SK-N-SH treated with all-trans-retinoic acid at 6 μM for 48 hours (cell line): ENCODE results near the gene MIXL1.

Source experiments
- ATAC-seq: fragments of 200-7000 bp; cut with Tn5 transposase; 3 replicates; pipeline ENCODE4 v1.9.1; 2020; ENCODE audit warnings: mild to moderate bottlenecking, moderate library complexity
- ARNTL ChIP-seq: fragments of 450-650 bp; formaldehyde crosslinking; IDR thresholded peaks from 2 replicates; pipeline ENCODE4 v1.5.0; 2020; ENCODE audit warnings: low read depth, mild to moderate bottlenecking, moderate library complexity, borderline replicate concordance
- BACH2 ChIP-seq: fragments of 250-450 bp; sonication (Bioruptor Pico); IDR thresholded peaks from 2 replicates; pipeline ENCODE4 v1.9.0; 2021; ENCODE audit warnings: mild to moderate bottlenecking, borderline replicate concordance
- GLIS3 ChIP-seq: fragments of 250-450 bp; sonication (Bioruptor Pico); IDR thresholded peaks from 2 replicates; pipeline ENCODE4 v1.5.0; 2020; ENCODE audit warnings: mild to moderate bottlenecking, moderate library complexity
- ISL1 ChIP-seq: fragments of 250-450 bp; sonication (Bioruptor Pico); IDR thresholded peaks from 2 replicates; pipeline ENCODE4 v2.1.2; 2022; ENCODE audit warnings: mild to moderate bottlenecking, moderate library complexity
- OSR1 ChIP-seq: fragments of 250-450 bp; sonication (Bioruptor Pico); IDR thresholded peaks from 2 replicates; pipeline ENCODE4 v1.8.0; 2022; ENCODE audit warnings: moderate library complexity, mild to moderate bottlenecking, inconsistent platforms
- PATZ1 ChIP-seq: fragments of 250-450 bp; sonication (Bioruptor Pico); IDR thresholded peaks from 2 replicates; pipeline ENCODE4 v1.8.0; 2020; ENCODE audit warnings: mild to moderate bottlenecking, moderate library complexity, borderline replicate concordance
- RARB ChIP-seq: fragments of 250-450 bp; sonication (Bioruptor Pico); IDR thresholded peaks from 2 replicates; pipeline ENCODE4 v1.8.0; 2021; ENCODE audit warnings: mild to moderate bottlenecking, moderate library complexity
- SNAI2 ChIP-seq: fragments of 250-450 bp; sonication (Bioruptor Pico); IDR thresholded peaks from 2 replicates; pipeline ENCODE4 v1.5.0; 2020; ENCODE audit warnings: mild to moderate bottlenecking, moderate library complexity
- TCF4 ChIP-seq: fragments of 250-450 bp; sonication (Bioruptor Pico); IDR thresholded peaks from 2 replicates; pipeline ENCODE4 v1.8.0; 2021; ENCODE audit warnings: mild to moderate bottlenecking, moderate library complexity, borderline replicate concordance
- ZC3H10 ChIP-seq: fragments of 250-450 bp; sonication (Bioruptor Pico); IDR thresholded peaks from 2 replicates; pipeline ENCODE4 v1.5.1; 2021; ENCODE audit warnings: mild to moderate bottlenecking, moderate library complexity
- ZFP3 ChIP-seq: fragments of 250-450 bp; sonication (Bioruptor Pico); IDR thresholded peaks from 2 replicates; pipeline ENCODE4 v1.5.0; 2020; ENCODE audit warnings: mild to moderate bottlenecking, moderate library complexity
- ZFP30 ChIP-seq: fragments of 450-650 bp; formaldehyde crosslinking; IDR thresholded peaks from 2 replicates; pipeline ENCODE4 v1.5.0; 2022; ENCODE audit warnings: mild to moderate bottlenecking, moderate library complexity
- ZNF565 ChIP-seq: fragments of 450-650 bp; formaldehyde crosslinking; conservative IDR thresholded peaks from 2 replicates; pipeline ENCODE4 v1.5.0; 2020; ENCODE audit warnings: low read depth, mild to moderate bottlenecking, moderate library complexity
- ZNF70 ChIP-seq: fragments of 450-650 bp; formaldehyde crosslinking; IDR thresholded peaks from 2 replicates; pipeline ENCODE4 v1.5.0; 2020; ENCODE audit warnings: mild to moderate bottlenecking, moderate library complexity
- ZNF8 ChIP-seq: fragments of 450-650 bp; formaldehyde crosslinking; IDR thresholded peaks from 2 replicates; pipeline ENCODE4 v1.5.0; 2020; ENCODE audit warnings: mild to moderate bottlenecking, moderate library complexity
- TF ChIP-seq, protein P1 (sequence below): fragments of 250-450 bp; sonication (Bioruptor Pico); IDR thresholded peaks from 2 replicates; pipeline ENCODE4 v1.5.0; 2020; ENCODE audit warnings: mild to moderate bottlenecking, moderate library complexity
- TF ChIP-seq, protein P2 (sequence below): fragments of 250-450 bp; sonication (Bioruptor Pico); IDR thresholded peaks from 2 replicates; pipeline ENCODE4 v1.8.0; 2021; ENCODE audit warnings: low read depth, mild to moderate bottlenecking, moderate library complexity, borderline replicate concordance
- TF ChIP-seq, protein P3 (sequence below): fragments of 250-450 bp; sonication (Bioruptor Pico); IDR thresholded peaks from 2 replicates; pipeline ENCODE4 v1.5.1; 2020; ENCODE audit warnings: low read depth, mild to moderate bottlenecking, moderate library complexity

The MIXL1 gene

GRCh38 chr1:226216056-226216455 lies 7.4 kb upstream of the MIXL1 start:
- TF ChIP-seq GLIS3 (CRISPR knock-in tag) = no peak
- TF ChIP-seq ARNTL = no peak
- no peak for ATAC-seq

- TF ChIP-seq ZFP3 (CRISPR knock-in tag) (no peak), ZNF565 (CRISPR knock-in tag) (no peak), ZNF8 (CRISPR knock-in tag) (no peak)
- TF ChIP-seq, protein P1, sequence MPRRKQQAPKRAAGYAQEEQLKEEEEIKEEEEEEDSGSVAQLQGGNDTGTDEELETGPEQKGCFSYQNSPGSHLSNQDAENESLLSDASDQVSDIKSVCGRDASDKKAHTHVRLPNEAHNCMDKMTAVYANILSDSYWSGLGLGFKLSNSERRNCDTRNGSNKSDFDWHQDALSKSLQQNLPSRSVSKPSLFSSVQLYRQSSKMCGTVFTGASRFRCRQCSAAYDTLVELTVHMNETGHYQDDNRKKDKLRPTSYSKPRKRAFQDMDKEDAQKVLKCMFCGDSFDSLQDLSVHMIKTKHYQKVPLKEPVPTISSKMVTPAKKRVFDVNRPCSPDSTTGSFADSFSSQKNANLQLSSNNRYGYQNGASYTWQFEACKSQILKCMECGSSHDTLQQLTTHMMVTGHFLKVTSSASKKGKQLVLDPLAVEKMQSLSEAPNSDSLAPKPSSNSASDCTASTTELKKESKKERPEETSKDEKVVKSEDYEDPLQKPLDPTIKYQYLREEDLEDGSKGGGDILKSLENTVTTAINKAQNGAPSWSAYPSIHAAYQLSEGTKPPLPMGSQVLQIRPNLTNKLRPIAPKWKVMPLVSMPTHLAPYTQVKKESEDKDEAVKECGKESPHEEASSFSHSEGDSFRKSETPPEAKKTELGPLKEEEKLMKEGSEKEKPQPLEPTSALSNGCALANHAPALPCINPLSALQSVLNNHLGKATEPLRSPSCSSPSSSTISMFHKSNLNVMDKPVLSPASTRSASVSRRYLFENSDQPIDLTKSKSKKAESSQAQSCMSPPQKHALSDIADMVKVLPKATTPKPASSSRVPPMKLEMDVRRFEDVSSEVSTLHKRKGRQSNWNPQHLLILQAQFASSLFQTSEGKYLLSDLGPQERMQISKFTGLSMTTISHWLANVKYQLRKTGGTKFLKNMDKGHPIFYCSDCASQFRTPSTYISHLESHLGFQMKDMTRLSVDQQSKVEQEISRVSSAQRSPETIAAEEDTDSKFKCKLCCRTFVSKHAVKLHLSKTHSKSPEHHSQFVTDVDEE (CRISPR knock-in tag) = no peak
- ATAC-seq = 0 out of 3 replicates have a peak, but pooled peaks have one; percentile 25
Observed at GRCh38 chr1:226217273-226217672, 6.2 kb upstream of the MIXL1 start.

DNA sequence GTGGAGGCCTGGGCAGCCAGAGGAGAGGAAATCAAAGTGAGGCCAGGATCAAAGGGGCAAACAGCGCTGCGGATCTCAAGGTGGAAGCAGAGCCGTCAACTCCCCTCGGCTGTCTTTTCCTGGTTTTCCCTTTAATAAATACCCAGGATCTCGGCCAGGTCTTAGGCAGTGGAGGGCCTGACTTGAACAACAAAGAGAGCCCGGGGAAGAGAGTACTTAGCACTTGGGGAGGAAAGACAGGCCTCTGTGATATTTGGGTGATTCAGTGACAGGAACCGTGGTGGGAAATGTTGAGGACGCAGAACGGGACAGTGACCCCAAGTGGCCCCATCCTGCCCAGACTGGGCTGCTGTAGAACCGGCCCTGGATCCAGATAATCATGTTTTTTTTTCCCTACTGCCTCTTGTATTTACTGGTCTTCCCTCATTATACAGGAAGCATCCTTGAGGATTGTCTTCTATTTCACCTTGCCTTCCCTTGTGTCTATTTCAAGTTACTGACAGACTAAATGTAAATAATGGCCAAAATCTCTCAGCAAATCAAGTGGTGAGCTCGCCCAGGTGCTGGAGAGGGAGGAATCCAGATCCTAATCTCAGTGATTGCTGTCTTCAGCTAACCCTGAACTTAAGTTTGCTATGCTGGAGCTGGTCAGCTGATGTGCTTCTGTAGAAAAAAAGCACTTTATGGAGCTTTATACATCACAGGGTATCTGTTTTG lies 2.8 kb upstream of the MIXL1 start:
- no peak for TF ChIP-seq ZFP30 (CRISPR knock-in tag)
- TF ChIP-seq, protein P2, sequence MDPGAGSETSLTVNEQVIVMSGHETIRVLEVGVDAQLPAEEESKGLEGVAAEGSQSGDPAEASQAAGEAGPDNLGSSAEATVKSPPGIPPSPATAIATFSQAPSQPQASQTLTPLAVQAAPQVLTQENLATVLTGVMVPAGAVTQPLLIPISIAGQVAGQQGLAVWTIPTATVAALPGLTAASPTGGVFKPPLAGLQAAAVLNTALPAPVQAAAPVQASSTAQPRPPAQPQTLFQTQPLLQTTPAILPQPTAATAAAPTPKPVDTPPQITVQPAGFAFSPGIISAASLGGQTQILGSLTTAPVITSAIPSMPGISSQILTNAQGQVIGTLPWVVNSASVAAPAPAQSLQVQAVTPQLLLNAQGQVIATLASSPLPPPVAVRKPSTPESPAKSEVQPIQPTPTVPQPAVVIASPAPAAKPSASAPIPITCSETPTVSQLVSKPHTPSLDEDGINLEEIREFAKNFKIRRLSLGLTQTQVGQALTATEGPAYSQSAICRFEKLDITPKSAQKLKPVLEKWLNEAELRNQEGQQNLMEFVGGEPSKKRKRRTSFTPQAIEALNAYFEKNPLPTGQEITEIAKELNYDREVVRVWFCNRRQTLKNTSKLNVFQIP = no peak
- TF ChIP-seq RARB (CRISPR knock-in tag) = no peak
- no peak for TF ChIP-seq OSR1 (CRISPR knock-in tag)
- TF ChIP-seq ZC3H10 (CRISPR knock-in tag) = no peak
- TF ChIP-seq, protein P1 (CRISPR knock-in tag) = no peak
- TF ChIP-seq SNAI2 (CRISPR knock-in tag) = no peak
- TF ChIP-seq PATZ1 (CRISPR knock-in tag) = no peak
- TF ChIP-seq TCF4 (CRISPR knock-in tag) = no peak
- no peak for TF ChIP-seq ZNF70
- TF ChIP-seq ZNF8 (CRISPR knock-in tag) = no peak
- no peak for TF ChIP-seq ARNTL
- TF ChIP-seq ISL1 (CRISPR knock-in tag) = no peak
- no peak for TF ChIP-seq BACH2 (CRISPR knock-in tag)

GRCh38 chr1:226222686-226223085 lies 778 bp upstream of the MIXL1 start:
- TF ChIP-seq, protein P3, sequence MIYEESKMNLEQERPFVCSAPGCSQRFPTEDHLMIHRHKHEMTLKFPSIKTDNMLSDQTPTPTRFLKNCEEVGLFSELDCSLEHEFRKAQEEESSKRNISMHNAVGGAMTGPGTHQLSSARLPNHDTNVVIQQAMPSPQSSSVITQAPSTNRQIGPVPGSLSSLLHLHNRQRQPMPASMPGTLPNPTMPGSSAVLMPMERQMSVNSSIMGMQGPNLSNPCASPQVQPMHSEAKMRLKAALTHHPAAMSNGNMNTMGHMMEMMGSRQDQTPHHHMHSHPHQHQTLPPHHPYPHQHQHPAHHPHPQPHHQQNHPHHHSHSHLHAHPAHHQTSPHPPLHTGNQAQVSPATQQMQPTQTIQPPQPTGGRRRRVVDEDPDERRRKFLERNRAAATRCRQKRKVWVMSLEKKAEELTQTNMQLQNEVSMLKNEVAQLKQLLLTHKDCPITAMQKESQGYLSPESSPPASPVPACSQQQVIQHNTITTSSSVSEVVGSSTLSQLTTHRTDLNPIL (CRISPR knock-in tag) = no peak
- no peak for ATAC-seq

More for the DNA sequence above, 2.8 kb upstream of the MIXL1 start:
- no peak for ATAC-seq
